Lower leg skin (tissue), 4 donors: Measurements from ENCODE around the gene PACC1. TPM values are rescaled to one million over a fixed set of nuclear protein-coding genes. Genes with fewer than 3 reads are reported as not detected.

ENCODE experiments used
- DNase-seq, 2 donors: peaks; one replicate each; pipeline ENCODE4 v3.0.0-alpha.2; 2019; ENCODE audit warnings: low spot score in 2 of 2
- H3K4me3 ChIP-seq: fragments of 200-600 bp; sonication (generic); 2 replicates; pipeline ENCODE4 v1.5.1; 2017; ENCODE audit warnings: mild to moderate bottlenecking, low read depth; ENCODE audit not compliant: poor library complexity, severe bottlenecking
- POLR2A ChIP-seq, 2 donors: fragments of 450-650 bp; IDR thresholded peaks; one replicate each; pipeline ENCODE4 v1.6.1; 2016 to 2017; ENCODE audit warnings: antibody characterized with exemption in 2 of 2, mild to moderate bottlenecking in 1 of 2, moderate library complexity in 1 of 2
- WGBS, 2 donors: methylation state at CpG; one replicate each; pipeline ENCODE4 v1.1.5; 2018; 5-methylcytosine and 5-hydroxymethylcytosine counted together
- intact Hi-C: fragments of 100-400 bp; cut with DNase I; formaldehyde crosslinking; loops from one replicate; pipeline ENCODE4 v1.15.0; 2023; ENCODE audit warnings: low total_unique reads
- total RNA-seq, 4 donors: library from RNA; depleted of rRNA; stranded (reverse); fragments of >200 nt; gene quantifications; one replicate each; pipeline ENCODE4 v1.1.0, GENCODE V29; 2016
- TF ChIP-seq, protein P1 (sequence below), 3 donors: fragments of 450-650 bp; IDR thresholded peaks; one replicate each; pipeline ENCODE4 v1.5.1; 2016; ENCODE audit warnings: antibody characterized with exemption in 3 of 3, mild to moderate bottlenecking in 3 of 3, moderate library complexity in 2 of 3

The PACC1 gene
- 1 to 10 TPM; 2.5 to 8.6 (median 6.1) TPM for total RNA-seq

DNA sequence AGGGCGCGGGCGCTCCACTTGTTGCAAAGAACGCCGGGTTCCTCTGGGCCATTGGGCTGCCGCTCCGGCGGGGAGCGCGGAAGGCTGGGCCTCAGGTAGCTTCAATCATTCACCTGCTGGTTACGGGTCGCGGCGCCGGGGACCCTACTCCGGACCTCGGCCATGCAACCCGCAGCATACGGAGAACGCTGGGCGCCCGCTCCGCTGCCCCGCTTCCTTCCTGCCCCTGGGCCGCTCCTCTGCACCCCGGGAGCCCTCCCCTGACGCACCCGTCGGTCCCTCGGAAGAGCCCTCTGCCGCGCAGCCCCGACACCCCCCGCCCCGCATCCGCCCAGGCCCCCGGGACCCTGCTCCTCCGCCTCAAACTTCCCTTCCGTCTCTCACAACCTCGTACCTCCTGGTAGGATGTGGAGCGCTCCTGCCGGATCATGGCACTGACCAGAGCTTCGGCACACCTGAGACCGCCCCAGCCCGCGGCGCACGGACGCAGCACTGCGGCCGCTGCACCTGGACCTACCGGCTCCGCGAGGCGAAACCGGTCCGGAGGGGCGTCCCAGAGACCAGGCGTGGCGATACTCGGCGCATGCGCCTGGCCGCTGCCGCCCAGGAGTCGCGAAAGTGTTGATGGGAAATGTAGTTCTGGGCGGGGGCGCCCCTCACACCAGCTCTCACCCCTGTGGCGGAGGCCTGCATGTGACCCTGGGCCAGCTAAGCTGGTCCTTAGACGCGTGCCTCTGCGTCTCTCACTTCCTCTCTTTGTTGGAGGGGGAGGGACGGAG, at the start of gene PACC1:
PACC1 (minus strand) TSS at position 559 of the 779 bp plus-strand sequence; CDS start at position 430, 129 bp downstream.
- peak within 1 kb of the TSS; percentile 72 for H3K4me3 ChIP-seq
- 1% methylated on average over 46 to 50 of the region's 74 CpGs for WGBS, 2 donors
- DNase-seq: peak; percentile 81 to 97
- TF ChIP-seq POLR2A (IDR thresholded peaks at IDR 0.05): no peak
- TF ChIP-seq, protein P1, sequence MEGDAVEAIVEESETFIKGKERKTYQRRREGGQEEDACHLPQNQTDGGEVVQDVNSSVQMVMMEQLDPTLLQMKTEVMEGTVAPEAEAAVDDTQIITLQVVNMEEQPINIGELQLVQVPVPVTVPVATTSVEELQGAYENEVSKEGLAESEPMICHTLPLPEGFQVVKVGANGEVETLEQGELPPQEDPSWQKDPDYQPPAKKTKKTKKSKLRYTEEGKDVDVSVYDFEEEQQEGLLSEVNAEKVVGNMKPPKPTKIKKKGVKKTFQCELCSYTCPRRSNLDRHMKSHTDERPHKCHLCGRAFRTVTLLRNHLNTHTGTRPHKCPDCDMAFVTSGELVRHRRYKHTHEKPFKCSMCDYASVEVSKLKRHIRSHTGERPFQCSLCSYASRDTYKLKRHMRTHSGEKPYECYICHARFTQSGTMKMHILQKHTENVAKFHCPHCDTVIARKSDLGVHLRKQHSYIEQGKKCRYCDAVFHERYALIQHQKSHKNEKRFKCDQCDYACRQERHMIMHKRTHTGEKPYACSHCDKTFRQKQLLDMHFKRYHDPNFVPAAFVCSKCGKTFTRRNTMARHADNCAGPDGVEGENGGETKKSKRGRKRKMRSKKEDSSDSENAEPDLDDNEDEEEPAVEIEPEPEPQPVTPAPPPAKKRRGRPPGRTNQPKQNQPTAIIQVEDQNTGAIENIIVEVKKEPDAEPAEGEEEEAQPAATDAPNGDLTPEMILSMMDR (IDR thresholded peaks at IDR 0.05): no peak
- intact Hi-C loops: no loop called here

DNA sequence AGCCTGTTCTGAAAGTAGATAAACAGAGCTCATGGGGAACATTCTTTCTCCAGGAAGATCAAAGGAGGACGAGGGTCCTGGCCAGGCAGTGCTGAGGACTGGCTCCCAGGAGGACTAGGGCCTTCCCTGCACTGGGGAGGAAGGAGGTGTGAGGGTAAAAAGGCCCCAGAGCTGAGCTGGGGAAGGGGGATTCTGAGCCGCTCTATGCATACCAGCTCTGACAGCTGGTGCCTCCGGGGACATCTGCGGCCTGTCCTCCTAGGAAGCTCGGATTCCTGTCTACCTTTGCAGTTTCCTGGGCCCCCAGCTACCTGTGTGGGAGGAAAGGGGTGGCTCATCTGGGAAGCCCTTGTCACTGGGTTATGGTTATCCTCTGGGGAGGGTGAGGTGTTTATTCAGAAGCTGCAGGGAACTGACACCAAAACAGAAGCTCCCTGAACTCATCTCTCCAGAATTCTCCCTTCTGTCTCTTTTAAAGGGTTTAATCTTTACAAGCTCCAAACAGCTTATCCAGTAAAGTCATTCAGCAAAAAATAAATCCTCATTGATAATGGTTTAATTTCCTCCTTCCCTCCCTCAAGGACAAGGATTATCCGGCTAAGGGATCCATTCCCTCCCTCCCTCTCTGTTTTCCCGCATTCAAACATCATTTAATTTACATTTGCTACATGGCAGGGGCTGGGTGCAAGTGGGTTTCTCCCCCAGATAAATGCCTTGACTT, 49.0 kb upstream of the PACC1 start:
- DNase-seq: no peak
- 80 to 84% methylated on average over 7 of the region's 7 CpGs for WGBS, 2 donors

DNA sequence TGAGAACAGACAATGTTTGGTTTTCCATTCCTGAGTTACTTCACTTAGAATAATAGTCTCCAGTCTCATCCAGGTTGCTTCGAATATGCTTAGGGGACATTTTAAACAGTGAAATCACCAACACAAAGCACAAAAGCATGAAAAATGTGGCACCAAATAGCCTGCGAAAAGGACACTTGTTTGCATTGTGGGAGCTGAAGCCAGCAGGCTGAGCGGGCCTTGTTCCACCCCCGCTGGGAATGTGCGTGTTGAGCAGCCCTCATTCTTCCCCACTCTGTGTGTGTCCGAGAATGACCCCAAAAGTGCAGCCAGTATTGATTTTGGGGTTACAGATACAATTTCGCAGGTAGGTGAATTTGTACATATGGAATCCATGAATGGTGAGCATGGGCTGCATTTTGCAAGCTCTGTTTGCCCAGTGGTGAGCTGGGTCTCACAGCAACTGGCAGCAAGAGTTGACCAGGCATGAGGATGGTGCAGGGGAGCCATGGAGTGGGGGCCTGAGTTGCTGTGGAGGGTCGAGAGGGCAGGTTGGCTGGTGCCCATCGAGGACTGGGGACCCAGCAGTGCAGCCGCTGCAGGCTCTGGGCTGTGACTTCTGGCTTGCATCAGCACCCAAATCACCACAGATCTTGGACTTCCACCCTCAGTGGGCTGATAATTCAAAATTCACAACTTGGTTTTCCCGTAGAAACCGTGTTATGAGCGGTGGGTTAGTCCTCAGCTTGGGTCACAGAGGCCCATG, 47.4 kb upstream of the PACC1 start:
- no peak overlapping the region for H3K4me3 ChIP-seq
- no peak for TF ChIP-seq POLR2A (IDR thresholded peaks at IDR 0.05)
- TF ChIP-seq, protein P1 (IDR thresholded peaks at IDR 0.05): no peak
- no peak for DNase-seq
- intact Hi-C loops: no loop called here
- 88 to 92% methylated on average over 13 of the region's 13 CpGs for WGBS, 2 donors

More for the DNA sequence above, 49.0 kb upstream of the PACC1 start:
- TF ChIP-seq, protein P1 (IDR thresholded peaks at IDR 0.05): no peak
- TF ChIP-seq POLR2A (IDR thresholded peaks at IDR 0.05): no peak
- H3K4me3 ChIP-seq: no peak overlapping the region
- intact Hi-C loops: no loop called here

DNA sequence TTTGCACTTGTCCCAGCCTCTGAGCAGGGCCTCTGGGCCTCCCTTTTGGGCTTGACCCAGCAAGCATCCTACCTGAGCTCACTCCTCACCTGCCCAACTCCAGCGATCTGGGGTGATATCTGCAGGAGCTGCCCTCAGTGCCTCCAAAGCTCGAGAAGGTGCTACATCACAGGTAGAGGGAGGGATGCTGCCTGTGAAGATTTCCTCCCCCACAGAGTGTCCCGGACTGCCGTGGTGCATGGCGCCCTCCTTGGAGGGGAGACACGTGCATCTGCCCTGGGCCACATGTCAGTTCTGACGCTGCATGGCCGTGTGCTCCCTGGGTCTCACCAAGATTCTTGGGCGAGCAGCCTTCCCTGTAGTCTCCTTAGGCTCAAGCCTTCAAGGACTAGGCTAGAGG, 45.7 kb upstream of the PACC1 start:
- no peak for TF ChIP-seq POLR2A (IDR thresholded peaks at IDR 0.05)
- TF ChIP-seq, protein P1 (IDR thresholded peaks at IDR 0.05): no peak
- no peak overlapping the region for H3K4me3 ChIP-seq
- intact Hi-C loops: no loop called here
- WGBS, 2 donors: 85% methylated on average over 8 to 9 of the region's 9 CpGs
- no peak for DNase-seq

DNA sequence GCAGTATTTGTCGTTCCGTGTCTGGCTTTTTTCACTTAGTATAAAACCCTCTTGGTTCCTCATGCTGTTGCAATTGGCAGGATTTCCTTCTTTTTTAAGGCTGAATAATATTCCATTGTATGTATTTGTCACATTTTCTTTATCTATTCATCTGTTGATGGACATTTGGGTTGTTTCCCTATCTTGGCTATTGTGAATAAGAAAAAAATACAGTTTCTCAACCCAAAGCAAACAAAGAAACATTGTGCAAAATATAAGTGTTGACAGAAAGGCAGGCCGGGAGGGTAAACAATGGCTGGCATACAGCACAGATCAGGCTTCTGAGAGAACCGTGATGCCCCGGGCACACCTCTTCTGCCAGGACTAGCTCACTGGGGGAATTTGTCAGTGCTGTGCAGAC, 45.0 kb upstream of the PACC1 start:
- no peak overlapping the region for H3K4me3 ChIP-seq
- intact Hi-C loops: no loop called here
- DNase-seq: no peak
- 64 to 71% methylated on average over 5 of the region's 5 CpGs for WGBS, 2 donors
- TF ChIP-seq, protein P1 (IDR thresholded peaks at IDR 0.05): no peak
- no peak for TF ChIP-seq POLR2A (IDR thresholded peaks at IDR 0.05)
